ENCODE data around the gene BRF1. TPM values are rescaled to one million over a fixed set of nuclear protein-coding genes. Genes with fewer than 3 reads are reported as not detected.

The BRF1 gene
- total and polyA plus RNA-seq, 2 of the 8 experiments (the other 6 are each of a cell fraction or from before 2014, with no cell fraction given), result 7.7 to 18.3 TPM

- H2BK120ac ChIP-seq (replicated peaks; ENCODE audit: low read depth, low read length), result no peak overlapping the region
- H3K4me1 ChIP-seq (replicated peaks in 1 of 4; ENCODE audit: control insufficient read depth in 3 of 4, insufficient read depth in 4 of 4, low read length in 3 of 4), result peaks cover 4 to 18% (median 10%) of the 10 kb centered on the region in 4 experiments
- no peak overlapping the region for H3K4ac ChIP-seq (replicated peaks; ENCODE audit: insufficient read length, low read depth, low read length)
- H3K79me2 ChIP-seq (ENCODE audit: control insufficient read depth in 1 of 2, insufficient read depth in 2 of 2, low read length in 2 of 2), result no peaks in the 10 kb centered on the region
- ChIA-PET CTCF (ENCODE audit: partially characterized antibody) (interaction anchor here (0.6 to 1.6 kb wide), 7 partner anchors 10 to 164 kb away, joined by 3 to 6 read pairs (median 3); no protein-coding TSS in a partner anchor), POLR2A (ENCODE audit: partially characterized antibody) (interaction anchor here (0.6 kb wide), 1 partner anchor 98 kb away, joined by 3 read pairs; no protein-coding TSS in a partner anchor)
- FAIRE-seq, result no peak
- no peak overlapping the region for H2BK12ac ChIP-seq (ENCODE audit: low read depth, low read length)
- H3K9me3 ChIP-seq (ENCODE audit: insufficient read depth in 2 of 2, low read depth in 1 of 2, low read length in 1 of 2), result no peaks in the 10 kb centered on the region
- H4K8ac ChIP-seq (ENCODE audit: extremely low read depth, insufficient read depth, low read length), result no peak overlapping the region
- peak overlapping the region; percentile 41 to 45; a peak in 3 of 4 replicates for H3K4me2 ChIP-seq (ENCODE audit: insufficient read depth in 1 of 2, low read depth in 2 of 2, low read length in 2 of 2)
- H3K27ac ChIP-seq (ENCODE audit: low read depth, low read length), result no peak overlapping the region
- H4K5ac ChIP-seq (ENCODE audit: insufficient read length, low read depth, low read length), result no peak overlapping the region
- no peak overlapping the region for H3K56ac ChIP-seq (replicated peaks; ENCODE audit: insufficient read length, low read depth, low read length)
- H3K4me3 ChIP-seq (ENCODE audit: extremely low read depth in 1 of 4, insufficient read depth in 2 of 4, low read depth in 3 of 4, low read length in 4 of 4), result no peak overlapping the region
- H2AK5ac ChIP-seq (ENCODE audit: low read depth, low read length), result peak overlapping the region; percentile 1; the same call in 1 of the 2 replicates
- DNase-seq (ENCODE audit: low read depth in 1 of 2, low spot score in 2 of 2), result no peak
- no peak overlapping the region for H3K14ac ChIP-seq (ENCODE audit: insufficient read length)
- no peaks in the 10 kb centered on the region for H3K23me2 ChIP-seq (ENCODE audit: low read depth, low read length)
- H2AFZ ChIP-seq (ENCODE audit: low read length), result no peak overlapping the region
- no peaks in the 10 kb centered on the region for H3K36me3 ChIP-seq (ENCODE audit: control insufficient read depth in 2 of 4, insufficient read depth in 4 of 4, low read length in 3 of 4)
- H2BK15ac ChIP-seq (ENCODE audit: low read length), result no peak overlapping the region
- H2BK20ac ChIP-seq (ENCODE audit: low read length), result no peak overlapping the region
- peaks cover 0 to 4% of the 10 kb centered on the region in 2 experiments for H4K20me1 ChIP-seq (replicated peaks in 1 of 2; ENCODE audit: control insufficient read depth in 1 of 2, insufficient read depth in 2 of 2, low read length in 2 of 2)
- H4K91ac ChIP-seq (replicated peaks; ENCODE audit: insufficient read length, low read length), result no peak overlapping the region
- no peaks in the 10 kb centered on the region for H3K27me3 ChIP-seq (replicated peaks in 1 of 4; ENCODE audit: control insufficient read depth in 3 of 4, extremely low read depth in 1 of 4, insufficient read depth in 3 of 4, low read length in 3 of 4)
- no peak overlapping the region for H2BK5ac ChIP-seq (ENCODE audit: low read depth, low read length)
- H3K79me1 ChIP-seq (ENCODE audit: low read depth, low read length), result no peaks in the 10 kb centered on the region
- H3K18ac ChIP-seq (ENCODE audit: extremely low read depth, low read length), result no peak overlapping the region
- no peak overlapping the region for H3K23ac ChIP-seq (ENCODE audit: insufficient read length)
- no peak overlapping the region for H3K9ac ChIP-seq (replicated peaks in 1 of 4; ENCODE audit: extremely low read depth in 1 of 4, low read depth in 3 of 4, low read length in 3 of 4)
- WGBS, 2 experiments (ENCODE audit: extremely low coverage in 1 of 2, insufficient coverage in 1 of 2, insufficient read length in 1 of 2, insufficient replicate concordance in 2 of 2, low coverage in 1 of 2, low lambda C conversion rate in 2 of 2, missing lambda C conversion rate in 1 of 2), result 55% methylated on average over 4 of the region's 4 CpGs; no CpG with 5 or more reads in 1 of the 2 experiments
- TF ChIP-seq TAF1 (IDR thresholded peaks at IDR 0.05; ENCODE audit: low read depth, low read length) (no peak), SUZ12 (IDR thresholded peaks at IDR 0.05; ENCODE audit: low read length) (no peak), POLR2A (IDR thresholded peaks at IDR 0.05; ENCODE audit: control extremely low read depth in 1 of 2, low read depth in 2 of 2, low read length in 2 of 2) (no peak), YY1 (IDR thresholded peaks at IDR 0.05; ENCODE audit: low read depth, low read length) (0 out of 2 replicates have a peak, but pooled peaks have one; percentile 44), SP1 (IDR thresholded peaks at IDR 0.05; ENCODE audit: low read depth, low read length) (no peak), MAX (IDR thresholded peaks at IDR 0.05) (no peak), NRF1 (IDR thresholded peaks at IDR 0.05; ENCODE audit: low read depth, low read length) (no peak), FOSL1 (IDR thresholded peaks at IDR 0.05; ENCODE audit: insufficient read depth, low read depth, low read length) (no peak), NANOG (IDR thresholded peaks at IDR 0.05; ENCODE audit: insufficient read depth, low read depth, low read length, poor library complexity, severe bottlenecking) (peak; percentile 63), EP300 (IDR thresholded peaks at IDR 0.05; ENCODE audit: borderline replicate concordance in 1 of 2, low read depth in 2 of 2, low read length in 2 of 2) (no peak), TAF7 (optimal IDR thresholded peaks at IDR 0.05; ENCODE audit: borderline replicate concordance, low read depth, low read length) (no peak), RXRA (IDR thresholded peaks at IDR 0.05; ENCODE audit: insufficient read depth, low read depth, low read length) (no peak), RFX5 (IDR thresholded peaks at IDR 0.05; ENCODE audit: borderline replicate concordance, low read depth, low read length) (no peak)
Observed at GRCh38 chr14:105307052-105307727, 6.4 kb upstream of the BRF1 start.
